Nephron progenitor cell (in vitro differentiated cells): ENCODE results near the gene SNAP91.
"Not testable (repeated sequence)": the region's sequence is repeated elsewhere in the genome, so short reads cannot be mapped to it uniquely, and the experiment has no call there.

Experiments
- DNase-seq: peaks from one replicate; pipeline ENCODE4 v3.0.0; 2021
- H3K27ac Mint-ChIP-seq: 2 replicates; pipeline ENCODE4 v1.8.0; 2021; ENCODE audit warnings: mild to moderate bottlenecking, moderate library complexity, mixed read lengths
- H3K27me3 Mint-ChIP-seq: 2 replicates; pipeline ENCODE4 v1.8.0; 2021; ENCODE audit warnings: mild to moderate bottlenecking, low read depth, mixed read lengths; ENCODE audit not compliant: poor library complexity
- H3K36me3 Mint-ChIP-seq: 2 replicates; pipeline ENCODE4 v1.8.0; 2021; ENCODE audit warnings: low read depth, mixed read lengths
- H3K4me1 Mint-ChIP-seq: 2 replicates; pipeline ENCODE4 v1.8.0; 2021; ENCODE audit warnings: mixed read lengths
- H3K4me3 Mint-ChIP-seq: 2 replicates; pipeline ENCODE4 v1.8.0; 2021; ENCODE audit warnings: mild to moderate bottlenecking, moderate library complexity, mixed read lengths
- H3K9me3 Mint-ChIP-seq: 2 replicates; pipeline ENCODE4 v1.8.0; 2021; ENCODE audit warnings: mild to moderate bottlenecking, moderate library complexity, mixed read lengths
- TF ChIP-seq, protein P1 (sequence below): fragments of 200-600 bp; sonication (generic); IDR thresholded peaks from 2 replicates; pipeline ENCODE4 v1.5.0; 2021; ENCODE audit warnings: antibody characterized with exemption

SNAP91 gene

DNA sequence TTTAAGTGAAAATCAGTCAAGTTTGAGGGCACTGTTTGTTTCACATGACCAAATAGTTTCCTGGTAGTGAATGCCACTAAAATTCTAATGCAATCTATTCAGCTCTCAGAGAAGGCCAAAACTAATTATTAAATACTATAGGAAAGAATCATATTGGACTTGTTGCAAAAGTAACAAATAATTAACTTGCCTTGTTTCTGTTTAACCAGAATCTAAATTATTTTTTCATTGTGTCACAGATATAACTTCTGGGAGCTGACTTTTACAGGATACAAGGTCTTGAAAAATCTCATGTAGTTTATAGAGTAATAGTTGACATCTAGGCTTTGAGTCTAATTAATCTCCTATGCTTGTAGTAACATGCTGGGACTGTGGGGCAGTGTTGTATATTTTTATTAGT lies 152.0 kb downstream of the SNAP91 start:
- DNase-seq, result no peak
- Mint-ChIP-seq H3K4me3 (no peak overlapping the region), H3K9me3 (no peaks in the 10 kb centered on the region), H3K4me1 (no peaks in the 10 kb centered on the region), H3K27me3 (no peaks in the 10 kb centered on the region), H3K36me3 (no peaks in the 10 kb centered on the region), H3K27ac (no peak overlapping the region)
- TF ChIP-seq, protein P1, sequence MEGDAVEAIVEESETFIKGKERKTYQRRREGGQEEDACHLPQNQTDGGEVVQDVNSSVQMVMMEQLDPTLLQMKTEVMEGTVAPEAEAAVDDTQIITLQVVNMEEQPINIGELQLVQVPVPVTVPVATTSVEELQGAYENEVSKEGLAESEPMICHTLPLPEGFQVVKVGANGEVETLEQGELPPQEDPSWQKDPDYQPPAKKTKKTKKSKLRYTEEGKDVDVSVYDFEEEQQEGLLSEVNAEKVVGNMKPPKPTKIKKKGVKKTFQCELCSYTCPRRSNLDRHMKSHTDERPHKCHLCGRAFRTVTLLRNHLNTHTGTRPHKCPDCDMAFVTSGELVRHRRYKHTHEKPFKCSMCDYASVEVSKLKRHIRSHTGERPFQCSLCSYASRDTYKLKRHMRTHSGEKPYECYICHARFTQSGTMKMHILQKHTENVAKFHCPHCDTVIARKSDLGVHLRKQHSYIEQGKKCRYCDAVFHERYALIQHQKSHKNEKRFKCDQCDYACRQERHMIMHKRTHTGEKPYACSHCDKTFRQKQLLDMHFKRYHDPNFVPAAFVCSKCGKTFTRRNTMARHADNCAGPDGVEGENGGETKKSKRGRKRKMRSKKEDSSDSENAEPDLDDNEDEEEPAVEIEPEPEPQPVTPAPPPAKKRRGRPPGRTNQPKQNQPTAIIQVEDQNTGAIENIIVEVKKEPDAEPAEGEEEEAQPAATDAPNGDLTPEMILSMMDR, result no peak

DNA sequence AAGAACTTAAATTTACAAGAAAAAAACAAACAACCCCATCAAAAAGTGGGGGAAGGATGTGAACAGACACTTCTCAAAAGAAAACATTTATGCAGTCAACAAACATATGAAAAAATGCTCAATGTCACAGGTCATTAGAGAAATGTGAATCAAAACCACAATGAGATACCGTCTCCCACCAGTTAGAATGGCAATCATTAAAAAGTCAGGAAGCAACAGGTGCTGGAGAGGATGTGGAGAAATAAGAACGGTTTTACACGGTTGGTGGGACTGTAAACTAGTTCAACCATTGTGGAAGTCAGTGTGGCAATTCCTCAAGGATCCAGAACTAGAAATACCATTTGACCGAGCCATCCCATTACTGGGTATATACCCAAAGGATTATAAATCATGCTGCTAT lies 157.2 kb downstream of the SNAP91 start:
- H3K9me3 Mint-ChIP-seq, result peaks cover 13% of the 10 kb centered on the region
- H3K27me3 Mint-ChIP-seq, H3K27ac Mint-ChIP-seq, H3K4me3 Mint-ChIP-seq, H3K4me1 Mint-ChIP-seq, DNase-seq, H3K36me3 Mint-ChIP-seq: not testable (repeated sequence)

DNA sequence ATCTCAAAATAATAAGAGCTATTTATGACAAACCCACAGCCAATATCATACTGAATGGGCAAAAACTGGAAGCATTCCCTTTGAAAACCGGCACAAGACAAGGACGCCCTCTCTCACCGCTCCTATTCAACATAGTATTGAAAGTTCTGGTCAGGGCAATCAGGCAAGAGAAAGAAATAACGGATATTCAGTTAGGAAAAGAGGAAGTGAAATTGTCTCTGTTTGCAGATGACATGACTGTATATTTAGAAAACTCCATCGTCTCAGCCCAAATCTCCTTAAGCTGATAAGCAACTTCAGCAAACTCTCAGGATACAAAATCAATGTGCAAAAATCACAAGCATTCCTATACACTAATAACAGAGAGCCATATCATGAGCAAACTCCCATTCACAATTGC lies 158.4 kb downstream of the SNAP91 start:
- DNase-seq, H3K4me1 Mint-ChIP-seq, H3K36me3 Mint-ChIP-seq, H3K27ac Mint-ChIP-seq, H3K27me3 Mint-ChIP-seq, H3K4me3 Mint-ChIP-seq: not testable (repeated sequence)
- peaks cover 13% of the 10 kb centered on the region for H3K9me3 Mint-ChIP-seq

DNA sequence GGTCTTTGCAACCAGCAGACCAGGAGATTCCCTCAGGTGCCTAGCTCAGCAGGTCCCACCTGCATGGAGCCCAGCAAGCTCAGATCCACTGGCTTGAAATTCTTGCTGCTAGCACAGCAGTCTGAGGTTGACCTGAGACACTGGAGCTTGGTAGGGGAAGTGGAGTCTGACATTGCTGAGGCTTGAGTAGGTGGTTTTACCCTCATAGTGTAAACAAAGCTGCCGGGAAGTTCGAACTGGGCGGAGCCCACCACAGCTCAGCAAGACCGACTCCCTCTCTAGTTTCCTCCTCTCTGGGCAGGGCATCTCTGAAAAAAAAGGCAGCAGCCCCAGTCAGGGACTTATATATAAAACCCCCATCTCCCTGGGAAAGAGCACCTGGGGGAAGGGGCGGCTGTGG lies 162.3 kb downstream of the SNAP91 start:
- Mint-ChIP-seq H3K27me3 (no peaks in the 10 kb centered on the region), H3K4me3 (no peak overlapping the region), H3K4me1 (no peaks in the 10 kb centered on the region), H3K36me3 (no peaks in the 10 kb centered on the region), H3K27ac (no peak overlapping the region), H3K9me3 (peaks cover 17% of the 10 kb centered on the region)
- DNase-seq, result no peak
- TF ChIP-seq, protein P1, result no peak

DNA sequence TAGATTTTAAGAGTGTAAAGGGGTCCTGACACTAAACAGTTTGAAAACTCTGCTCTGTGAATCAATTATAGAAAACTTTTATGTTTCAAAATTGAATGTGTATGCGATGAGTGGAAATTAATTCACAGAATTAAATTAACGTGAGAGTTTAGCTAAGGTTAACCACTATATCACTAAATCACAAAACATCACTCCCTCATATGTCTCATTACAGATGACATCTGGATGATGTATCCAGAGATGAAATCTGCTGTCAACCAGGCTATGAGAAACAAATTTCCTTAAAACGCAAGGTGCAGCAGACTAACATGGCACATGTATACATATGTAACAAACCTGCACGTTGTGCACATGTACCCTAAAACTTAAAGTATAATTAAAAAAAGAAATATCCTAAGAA lies 169.2 kb downstream of the SNAP91 start:
- Mint-ChIP-seq H3K36me3 (no peaks in the 10 kb centered on the region), H3K27me3 (peaks cover 11% of the 10 kb centered on the region), H3K9me3 (peaks cover 4% of the 10 kb centered on the region), H3K27ac (no peak overlapping the region), H3K4me1 (no peaks in the 10 kb centered on the region), H3K4me3 (no peak overlapping the region)
- no peak for DNase-seq
- TF ChIP-seq, protein P1, result no peak

DNA sequence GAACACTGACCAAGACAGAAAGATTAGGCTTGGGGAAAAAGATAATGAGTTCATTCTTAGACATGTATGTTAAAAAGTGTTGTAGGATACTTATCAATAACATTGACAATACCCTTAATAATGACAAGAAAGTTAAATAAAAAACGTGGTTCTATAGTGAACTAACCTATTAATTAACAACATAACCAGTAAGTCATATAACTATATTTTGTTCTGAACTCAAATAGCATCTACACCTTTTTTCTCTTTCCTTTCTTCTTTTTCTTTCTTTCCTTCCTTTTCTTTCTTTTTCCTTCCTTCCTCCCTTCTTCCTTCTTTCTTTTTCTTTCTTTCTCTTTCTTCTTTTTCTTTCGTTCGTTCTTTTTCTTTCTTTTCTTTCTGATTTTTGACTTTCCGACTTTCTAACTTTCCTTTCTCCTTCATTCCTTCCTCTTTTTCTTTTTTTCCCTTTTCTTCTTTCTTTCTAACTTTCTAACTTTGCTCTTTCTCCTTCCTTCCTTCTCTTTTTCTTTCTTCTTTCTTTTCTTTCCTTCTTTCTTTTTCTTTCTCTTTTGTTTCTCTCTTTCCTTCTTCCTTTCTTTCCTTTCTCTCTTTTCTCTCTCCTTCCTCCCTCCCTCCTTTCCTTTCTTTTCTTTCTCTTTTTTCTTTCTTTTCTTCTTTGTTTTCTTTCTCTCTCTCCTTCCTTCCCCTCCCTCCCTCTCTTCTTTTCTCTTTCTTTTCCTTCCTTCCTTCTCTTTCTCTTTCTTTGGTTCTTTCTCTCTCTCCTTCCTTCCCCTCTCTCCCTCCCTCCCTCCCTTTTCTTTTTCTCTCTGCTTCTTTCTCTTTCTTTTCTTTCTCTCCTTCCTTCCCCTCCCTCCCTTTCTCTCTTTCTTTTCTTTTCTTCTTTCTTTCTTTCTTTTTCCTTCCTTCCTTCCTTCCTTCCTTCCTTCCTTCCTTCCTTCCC lies 172.0 kb downstream of the SNAP91 start:
- Mint-ChIP-seq H3K36me3 (no peaks in the 10 kb centered on the region), H3K4me1 (no peaks in the 10 kb centered on the region), H3K9me3 (no peaks in the 10 kb centered on the region), H3K4me3 (no peak overlapping the region), H3K27ac (no peak overlapping the region), H3K27me3 (peaks cover 11% of the 10 kb centered on the region)
- no peak for DNase-seq
- TF ChIP-seq, protein P1, result no peak
